Hepatocyte (in vitro differentiated cells): ENCODE measurements around the gene IRF8.

Experiments
- EZH2phosphoT487 ChIP-seq: fragments of 200-600 bp; sonication (generic); IDR thresholded peaks from one replicate; pipeline ENCODE4 v1.6.1; 2018; ENCODE audit warnings: antibody characterized with exemption, mild to moderate bottlenecking, low read depth, moderate library complexity; ENCODE audit not compliant: unreplicated experiment, severe bottlenecking
- TF ChIP-seq, protein P1 (sequence below): fragments of 200-600 bp; sonication (generic); IDR thresholded peaks from 2 replicates; pipeline ENCODE4 v1.5.1; 2016; ENCODE audit warnings: antibody characterized with exemption, mild to moderate bottlenecking; ENCODE audit not compliant: poor library complexity

DNA sequence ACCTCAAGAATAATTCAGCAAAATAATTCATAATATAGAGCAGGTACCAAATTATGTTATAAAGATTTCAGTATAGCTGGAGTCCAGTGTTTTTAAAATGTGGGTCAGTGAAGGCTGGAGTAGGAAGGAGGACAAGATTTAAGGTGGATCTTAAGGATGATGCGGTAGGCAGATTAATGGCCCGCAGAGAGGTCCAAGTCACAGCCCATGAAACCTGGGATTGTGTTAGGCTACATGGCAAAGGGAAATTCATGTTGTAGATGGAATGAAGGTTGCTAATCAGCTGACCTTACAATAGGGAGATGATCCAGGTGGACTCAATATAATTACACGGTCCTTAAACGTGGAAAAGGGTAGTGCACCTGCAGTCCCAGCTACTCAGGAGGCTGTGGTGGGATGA lies 6.2 kb upstream of the IRF8 start:
- TF ChIP-seq, protein P1, sequence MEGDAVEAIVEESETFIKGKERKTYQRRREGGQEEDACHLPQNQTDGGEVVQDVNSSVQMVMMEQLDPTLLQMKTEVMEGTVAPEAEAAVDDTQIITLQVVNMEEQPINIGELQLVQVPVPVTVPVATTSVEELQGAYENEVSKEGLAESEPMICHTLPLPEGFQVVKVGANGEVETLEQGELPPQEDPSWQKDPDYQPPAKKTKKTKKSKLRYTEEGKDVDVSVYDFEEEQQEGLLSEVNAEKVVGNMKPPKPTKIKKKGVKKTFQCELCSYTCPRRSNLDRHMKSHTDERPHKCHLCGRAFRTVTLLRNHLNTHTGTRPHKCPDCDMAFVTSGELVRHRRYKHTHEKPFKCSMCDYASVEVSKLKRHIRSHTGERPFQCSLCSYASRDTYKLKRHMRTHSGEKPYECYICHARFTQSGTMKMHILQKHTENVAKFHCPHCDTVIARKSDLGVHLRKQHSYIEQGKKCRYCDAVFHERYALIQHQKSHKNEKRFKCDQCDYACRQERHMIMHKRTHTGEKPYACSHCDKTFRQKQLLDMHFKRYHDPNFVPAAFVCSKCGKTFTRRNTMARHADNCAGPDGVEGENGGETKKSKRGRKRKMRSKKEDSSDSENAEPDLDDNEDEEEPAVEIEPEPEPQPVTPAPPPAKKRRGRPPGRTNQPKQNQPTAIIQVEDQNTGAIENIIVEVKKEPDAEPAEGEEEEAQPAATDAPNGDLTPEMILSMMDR, result no peak
- TF ChIP-seq EZH2phosphoT487, result no peak
